H1 (cell line): ENCODE data around the gene GOLGA6C. TPM values are rescaled to one million over a fixed set of nuclear protein-coding genes. Genes with fewer than 3 reads are reported as not detected.

ENCODE experiments used
- CTCF ChIA-PET: fragments of 300-600 bp; sonication (Branson Sonifier 250); formaldehyde crosslinking; loops from one replicate; lab custom pipeline; 2021; ENCODE audit not compliant: partially characterized antibody; lab: Charles Lee
- POLR2A ChIA-PET: fragments of 300-600 bp; sonication (Branson Sonifier 250); formaldehyde crosslinking; loops from one replicate; lab custom pipeline; 2021; ENCODE audit warnings: inconsistent platforms; ENCODE audit not compliant: partially characterized antibody; lab: Charles Lee
- DNase-seq, 2 experiments: peaks; one replicate each; pipeline versions ENCODE4 v3.0.0 to v3.0.0-alpha.2; 2010 to 2022; ENCODE audit warnings: low spot score in 2 of 2, low read depth in 1 of 2, mixed read lengths in 1 of 2
- FAIRE-seq: peaks from 2 replicates; lab custom pipeline; 2011; peaks lifted over from hg19 to GRCh38; lab: Jason Lieb, UNC
- H2AFZ ChIP-seq: 2 replicates; pipeline ENCODE4 v1.8.1; 2012; ENCODE audit warnings: low read length, inconsistent platforms
- H2AK5ac ChIP-seq: 2 replicates; pipeline ENCODE4 v1.6.1; 2013; ENCODE audit warnings: low read depth, low read length
- H2BK120ac ChIP-seq: replicated peaks from 2 replicates; pipeline ENCODE3; 2013; ENCODE audit warnings: low read depth, low read length, inconsistent platforms
- H2BK12ac ChIP-seq: 2 replicates; pipeline ENCODE4 v1.6.1; 2013; ENCODE audit warnings: low read depth, low read length
- H2BK15ac ChIP-seq: 2 replicates; pipeline ENCODE4 v1.6.1; 2013; ENCODE audit warnings: low read length
- H2BK20ac ChIP-seq: 2 replicates; pipeline ENCODE4 v1.6.1; 2013; ENCODE audit warnings: low read length
- H2BK5ac ChIP-seq: 2 replicates; pipeline ENCODE4 v1.6.1; 2013; ENCODE audit warnings: low read depth, low read length
- H3K14ac ChIP-seq: 2 replicates; pipeline ENCODE4 v1.6.1; 2013; ENCODE audit warnings: inconsistent platforms; ENCODE audit not compliant: insufficient read length
- H3K18ac ChIP-seq: 2 replicates; pipeline ENCODE4 v1.6.1; 2013; ENCODE audit warnings: low read length; ENCODE audit errors: extremely low read depth
- H3K23ac ChIP-seq: 2 replicates; pipeline ENCODE4 v1.6.1; 2013; ENCODE audit warnings: inconsistent platforms; ENCODE audit not compliant: insufficient read length
- H3K23me2 ChIP-seq: 2 replicates; pipeline ENCODE4 v1.6.1; 2013; ENCODE audit warnings: low read depth, low read length
- H3K27ac ChIP-seq: 2 replicates; pipeline ENCODE4 v1.6.1; 2011; ENCODE audit warnings: low read depth, low read length, inconsistent platforms
- H3K27me3 ChIP-seq, 4 experiments: replicated peaks in 1 of 4; 1 replicate in 1 of 4; 2 replicates in 3 of 4; pipeline versions ENCODE4 v1.6.1 to v1.8.1; 2011 to 2013; ENCODE audit warnings: low read length in 3 of 4, mild to moderate bottlenecking in 3 of 4, inconsistent platforms in 2 of 4, mixed read lengths in 2 of 4, moderate library complexity in 1 of 4; ENCODE audit not compliant: control insufficient read depth in 3 of 4, insufficient read depth in 3 of 4; ENCODE audit errors: extremely low read depth in 1 of 4
- H3K36me3 ChIP-seq, 4 experiments: 2 replicates each; pipeline versions ENCODE4 v1.6.1 to v1.8.1; 2011 to 2013; ENCODE audit warnings: mild to moderate bottlenecking in 4 of 4, low read length in 3 of 4, moderate library complexity in 2 of 4, control low read depth in 1 of 4, inconsistent platforms in 1 of 4; ENCODE audit not compliant: insufficient read depth in 4 of 4, control insufficient read depth in 2 of 4
- H3K4ac ChIP-seq: replicated peaks from 2 replicates; pipeline ENCODE3; 2013; ENCODE audit warnings: low read length, low read depth, mixed read lengths, inconsistent platforms; ENCODE audit not compliant: insufficient read length
- H3K4me1 ChIP-seq, 4 experiments: replicated peaks in 1 of 4; 1 replicate in 1 of 4; 2 replicates in 3 of 4; pipeline versions ENCODE4 v1.6.1 to v1.8.1; 2011 to 2013; ENCODE audit warnings: low read length in 3 of 4, inconsistent platforms in 2 of 4, mixed read lengths in 1 of 4; ENCODE audit not compliant: insufficient read depth in 4 of 4, control insufficient read depth in 3 of 4
- H3K4me2 ChIP-seq, 2 experiments: 2 replicates each; pipeline versions ENCODE4 v1.6.1 to v1.8.1; 2011 to 2013; ENCODE audit warnings: low read depth in 2 of 2, low read length in 2 of 2, control low read depth in 1 of 2, inconsistent platforms in 1 of 2, mild to moderate bottlenecking in 1 of 2; ENCODE audit not compliant: insufficient read depth in 1 of 2
- H3K4me3 ChIP-seq, 4 experiments: fragments of 200-600, 300-600 bp in 1 of 4; sonication (generic), shearing (Covaris generic), sonication (Bioruptor Twin) in 1 of 4; 2 replicates each; pipeline versions ENCODE4 v1.5.1 to v1.8.1; 2011 to 2016; ENCODE audit warnings: low read length in 4 of 4, low read depth in 3 of 4, control low read depth in 2 of 4, inconsistent platforms in 2 of 4, mild to moderate bottlenecking in 2 of 4, mixed read lengths in 1 of 4, moderate library complexity in 1 of 4; ENCODE audit not compliant: insufficient read depth in 2 of 4; ENCODE audit errors: extremely low read depth in 1 of 4
- H3K56ac ChIP-seq: replicated peaks from 2 replicates; pipeline ENCODE3; 2013; ENCODE audit warnings: low read depth, mild to moderate bottlenecking, mixed read lengths, low read length, inconsistent platforms; ENCODE audit not compliant: insufficient read length
- H3K79me1 ChIP-seq: 2 replicates; pipeline ENCODE4 v1.6.1; 2013; ENCODE audit warnings: low read depth, low read length, control low read depth
- H3K79me2 ChIP-seq, 2 experiments: 2 replicates each; pipeline versions ENCODE4 v1.6.1 to v1.8.1; 2012 to 2013; ENCODE audit warnings: low read length in 2 of 2, mild to moderate bottlenecking in 2 of 2, inconsistent platforms in 1 of 2; ENCODE audit not compliant: insufficient read depth in 2 of 2, control insufficient read depth in 1 of 2
- H3K9ac ChIP-seq, 4 experiments: replicated peaks in 1 of 4; 1 replicate in 1 of 4; 2 replicates in 3 of 4; pipeline versions ENCODE4 v1.6.1 to v1.8.1; 2011 to 2013; ENCODE audit warnings: low read depth in 3 of 4, low read length in 3 of 4, control low read depth in 2 of 4, mild to moderate bottlenecking in 2 of 4, moderate library complexity in 2 of 4, inconsistent platforms in 1 of 4; ENCODE audit errors: extremely low read depth in 1 of 4
- H3K9me3 ChIP-seq, 2 experiments: 2 replicates each; pipeline versions ENCODE4 v1.6.1 to v1.8.1; 2012 to 2013; ENCODE audit warnings: mild to moderate bottlenecking in 2 of 2, moderate library complexity in 2 of 2, control low read depth in 1 of 2, inconsistent platforms in 1 of 2, low read depth in 1 of 2, low read length in 1 of 2, mixed read lengths in 1 of 2; ENCODE audit not compliant: insufficient read depth in 2 of 2
- H4K20me1 ChIP-seq, 2 experiments: replicated peaks in 1 of 2; 2 replicates each; pipeline versions ENCODE3 to v1.8.1; 2011 to 2013; ENCODE audit warnings: inconsistent platforms in 2 of 2, low read length in 2 of 2, mild to moderate bottlenecking in 1 of 2; ENCODE audit not compliant: insufficient read depth in 2 of 2, control insufficient read depth in 1 of 2
- H4K5ac ChIP-seq: 2 replicates; pipeline ENCODE4 v1.6.1; 2013; ENCODE audit warnings: low read length, low read depth, mixed read lengths, inconsistent platforms; ENCODE audit not compliant: insufficient read length
- H4K8ac ChIP-seq: 2 replicates; pipeline ENCODE4 v1.8.0; 2013; ENCODE audit warnings: mild to moderate bottlenecking, moderate library complexity, low read length, inconsistent platforms; ENCODE audit not compliant: insufficient read depth; ENCODE audit errors: extremely low read depth
- H4K91ac ChIP-seq: replicated peaks from 2 replicates; pipeline ENCODE3; 2013; ENCODE audit warnings: low read length, mixed read lengths, inconsistent platforms; ENCODE audit not compliant: insufficient read length
- BCL11A ChIP-seq, 2 experiments: IDR thresholded peaks; one replicate each; pipeline ENCODE4 v1.6.1; 2011; ENCODE audit warnings: low read depth in 2 of 2, low read length in 2 of 2, mild to moderate bottlenecking in 2 of 2
- CBX5 ChIP-seq: fragments of 300-800, 300-1000 bp; sonication (generic); IDR thresholded peaks from 2 replicates; pipeline ENCODE4 v1.7.1; 2016; ENCODE audit warnings: antibody characterized with exemption, low read length, low read depth
- CTBP2 ChIP-seq: IDR thresholded peaks from 2 replicates; pipeline ENCODE4 v1.7.0; 2011; ENCODE audit warnings: borderline replicate concordance, mild to moderate bottlenecking, moderate library complexity, mixed read lengths, low read length; ENCODE audit not compliant: insufficient read depth, insufficient read length
- FOSL1 ChIP-seq: IDR thresholded peaks from 2 replicates; pipeline ENCODE4 v1.6.1; 2011; ENCODE audit warnings: mild to moderate bottlenecking, low read depth, low read length, moderate library complexity; ENCODE audit not compliant: insufficient read depth
- HDAC6 ChIP-seq: IDR thresholded peaks from one replicate; pipeline ENCODE4 v1.7.1; 2012; ENCODE audit warnings: low read depth, mild to moderate bottlenecking, inconsistent platforms, low read length, moderate library complexity
- POLR2A ChIP-seq, 2 experiments: IDR thresholded peaks; 1 replicate in 1 of 2; 2 replicates in 1 of 2; pipeline ENCODE4 v1.6.1; 2011; ENCODE audit warnings: low read depth in 2 of 2, low read length in 2 of 2, mild to moderate bottlenecking in 2 of 2; ENCODE audit errors: control extremely low read depth in 1 of 2
- POLR2AphosphoS5 ChIP-seq: IDR thresholded peaks from 2 replicates; pipeline ENCODE4 v1.6.1; 2011; ENCODE audit warnings: low read depth, low read length
- RFX5 ChIP-seq: IDR thresholded peaks from 2 replicates; pipeline ENCODE4 v1.6.1; 2011; ENCODE audit warnings: low read depth, low read length, improper control_type of control experiment, borderline replicate concordance
- RNF2 ChIP-seq: fragments of 200-900, 300-1000 bp; sonication (generic); IDR thresholded peaks from 2 replicates; pipeline ENCODE4 v1.7.1; 2016; ENCODE audit warnings: borderline replicate concordance, low read depth, mild to moderate bottlenecking, antibody characterized with exemption, low read length; ENCODE audit not compliant: poor library complexity, severe bottlenecking; ENCODE audit errors: missing control alignments
- WGBS, 2 experiments: shearing (Covaris generic) in 1 of 2; methylation state at CpG; one replicate each; pipeline versions ENCODE4 v1.1.6 to v1.1.7; 2013 to 2015; ENCODE audit warnings: low lambda C conversion rate in 2 of 2, mixed read lengths in 2 of 2, inconsistent platforms in 1 of 2, low coverage in 1 of 2, missing lambda C conversion rate in 1 of 2; ENCODE audit not compliant: insufficient replicate concordance in 2 of 2, insufficient coverage in 1 of 2, insufficient read length in 1 of 2; ENCODE audit errors: extremely low coverage in 1 of 2, missing lambda C conversion rate in 1 of 2; 5-methylcytosine and 5-hydroxymethylcytosine counted together
- polyA plus RNA-seq, 7 experiments: library from polyadenylated mRNA; depleted of rRNA in 3 of 7; stranded (reverse) in 5 of 7; unstranded in 2 of 7; fragments of >200 nt in 5 of 7; fragments of 200-250 nt in 2 of 7; gene quantifications; 1 replicate in 5 of 7; 2 replicates in 1 of 7; 4 replicates in 1 of 7; pipeline versions ENCODE4 v1.2.1 to v1.2.3, GENCODE V29; 2011 to 2013; ENCODE audit warnings: missing spikeins in 2 of 7, mixed read lengths in 2 of 7
- total RNA-seq: library from RNA; stranded (reverse); fragmentation: NEBNext Ultra II Directional; extraction: Animal tissue kit (Norgen Biotek cat#: 25700); gene quantifications from 2 replicates; pipeline ENCODE4 v1.2.1, GENCODE V29; 2021
- TF ChIP-seq, protein P1 (sequence below): IDR thresholded peaks from 2 replicates; pipeline ENCODE4 v1.6.1; 2011; ENCODE audit warnings: low read depth, mild to moderate bottlenecking, low read length; ENCODE audit not compliant: insufficient read depth

Gene GOLGA6C
- total and polyA plus RNA-seq, 2 of the 8 experiments (the other 6 are each of a cell fraction or from before 2014, with no cell fraction given): 0.14 to 0.35 TPM

GRCh38 chr15:75313116-75313845 is 55.1 kb downstream of the GOLGA6C start:
- Histone ChIP-seq H4K8ac (peak overlapping the region; percentile 25; the same call in 1 of the 2 replicates), H3K56ac (no peak overlapping the region), H3K4me2 (no peak overlapping the region), H3K27ac (no peak overlapping the region), H3K36me3 (no peaks in the 10 kb centered on the region), H3K27me3 (no peaks in the 10 kb centered on the region), H2AK5ac (no peak overlapping the region), H3K79me1 (no peaks in the 10 kb centered on the region), H2BK15ac (no peak overlapping the region), H2BK20ac (no peak overlapping the region), H4K5ac (no peak overlapping the region), H3K23me2 (no peaks in the 10 kb centered on the region), H3K4ac (no peak overlapping the region), H2BK12ac (no peak overlapping the region), H3K18ac (no peak overlapping the region), H2BK120ac (no peak overlapping the region), H3K9me3 (no peaks in the 10 kb centered on the region), H3K79me2 (no peaks in the 10 kb centered on the region), H3K4me1 (no peaks in the 10 kb centered on the region), H2AFZ (no peak overlapping the region), H3K4me3 (no peak overlapping the region), H2BK5ac (no peak overlapping the region), H3K9ac (no peak overlapping the region), H4K91ac (no peak overlapping the region), H3K23ac (no peak overlapping the region), H3K14ac (no peak overlapping the region), H4K20me1 (no peaks in the 10 kb centered on the region)
- POLR2A ChIA-PET: no interaction called here
- WGBS, 2 experiments: 90% methylated on average over 13 of the region's 13 CpGs; no CpG with 5 or more reads in 1 of the 2 experiments
- TF ChIP-seq CBX5 (no peak), POLR2A (IDR thresholded peaks at IDR 0.05; ENCODE audit: control extremely low read depth in 1 of 2, low read depth in 2 of 2, low read length in 2 of 2) (no peak), CTBP2 (no peak), RNF2 (no peak), HDAC6 (no peak), FOSL1 (no peak), BCL11A (IDR thresholded peaks at IDR 0.05; ENCODE audit: low read depth in 2 of 2, low read length in 2 of 2) (no peak), POLR2AphosphoS5 (no peak), RFX5 (no peak)
- TF ChIP-seq, protein P1, sequence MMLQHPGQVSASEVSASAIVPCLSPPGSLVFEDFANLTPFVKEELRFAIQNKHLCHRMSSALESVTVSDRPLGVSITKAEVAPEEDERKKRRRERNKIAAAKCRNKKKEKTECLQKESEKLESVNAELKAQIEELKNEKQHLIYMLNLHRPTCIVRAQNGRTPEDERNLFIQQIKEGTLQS: no peak
- CTCF ChIA-PET: no interaction called here
- DNase-seq (no peak), FAIRE-seq (no peak)
